ENCODE measurements around the gene LRP8. TPM values are rescaled to one million over a fixed set of nuclear protein-coding genes. Genes with fewer than 3 reads are reported as not detected.

The LRP8 gene
- polyA plus RNA-seq, 1 donor (not counting 4 experiments of a cell fraction or from before 2014, with no cell fraction given): 31.0 TPM

- peaks cover 17% of the 10 kb centered on the region for H3K27me3 ChIP-seq (ENCODE audit: control insufficient read depth, extremely low read depth, insufficient read depth, low read length)
- no peaks in the 10 kb centered on the region for H4K20me1 ChIP-seq (ENCODE audit: control insufficient read depth, extremely low read depth, insufficient read depth, low read length)
- DNase-seq (ENCODE audit: low read depth, low spot score): no peak
- dilution Hi-C loops (cut with MboI; ENCODE audit: extremely low pct_ligation_motif_present, low sequenced_read_pairs): no loop called here
- H3K9ac ChIP-seq (ENCODE audit: control insufficient read depth, extremely low read depth, insufficient read depth, low read length): no peak overlapping the region
- no peaks in the 10 kb centered on the region for H3K9me1 ChIP-seq (ENCODE audit: control insufficient read depth, extremely low read depth, insufficient read depth, low read length)
- no peak overlapping the region for H2AFZ ChIP-seq (ENCODE audit: control insufficient read depth, low read length)
- TF ChIP-seq, protein P1, sequence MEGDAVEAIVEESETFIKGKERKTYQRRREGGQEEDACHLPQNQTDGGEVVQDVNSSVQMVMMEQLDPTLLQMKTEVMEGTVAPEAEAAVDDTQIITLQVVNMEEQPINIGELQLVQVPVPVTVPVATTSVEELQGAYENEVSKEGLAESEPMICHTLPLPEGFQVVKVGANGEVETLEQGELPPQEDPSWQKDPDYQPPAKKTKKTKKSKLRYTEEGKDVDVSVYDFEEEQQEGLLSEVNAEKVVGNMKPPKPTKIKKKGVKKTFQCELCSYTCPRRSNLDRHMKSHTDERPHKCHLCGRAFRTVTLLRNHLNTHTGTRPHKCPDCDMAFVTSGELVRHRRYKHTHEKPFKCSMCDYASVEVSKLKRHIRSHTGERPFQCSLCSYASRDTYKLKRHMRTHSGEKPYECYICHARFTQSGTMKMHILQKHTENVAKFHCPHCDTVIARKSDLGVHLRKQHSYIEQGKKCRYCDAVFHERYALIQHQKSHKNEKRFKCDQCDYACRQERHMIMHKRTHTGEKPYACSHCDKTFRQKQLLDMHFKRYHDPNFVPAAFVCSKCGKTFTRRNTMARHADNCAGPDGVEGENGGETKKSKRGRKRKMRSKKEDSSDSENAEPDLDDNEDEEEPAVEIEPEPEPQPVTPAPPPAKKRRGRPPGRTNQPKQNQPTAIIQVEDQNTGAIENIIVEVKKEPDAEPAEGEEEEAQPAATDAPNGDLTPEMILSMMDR (optimal IDR thresholded peaks at IDR 0.05 in 1 of 3, IDR thresholded peaks at IDR 0.05 in 1 of 3, conservative IDR thresholded peaks at IDR 0.05 in 1 of 3; ENCODE audit: extremely low read depth in 1 of 3, insufficient read depth in 2 of 3, low read length in 3 of 3): no peak
- no peak for TF ChIP-seq EZH2 (IDR thresholded peaks at IDR 0.05; ENCODE audit: low read length)
- FAIRE-seq: no peak
- no peak overlapping the region for H3K4me2 ChIP-seq (ENCODE audit: control insufficient read depth, extremely low read depth, insufficient read depth, low read depth, low read length)
- H3K36me3 ChIP-seq (ENCODE audit: control insufficient read depth in 2 of 2, extremely low read depth in 1 of 2, insufficient read depth in 2 of 2, low read length in 2 of 2): no peaks in the 10 kb centered on the region
- no peak overlapping the region for H3K4me3 ChIP-seq (ENCODE audit: control insufficient read depth in 2 of 3, extremely low read depth in 1 of 3, insufficient read depth in 2 of 3, low read depth in 1 of 3, low read length in 3 of 3)
- no peaks in the 10 kb centered on the region for H3K79me2 ChIP-seq (ENCODE audit: control insufficient read depth, insufficient read depth, low read length)
- H3K4me1 ChIP-seq (ENCODE audit: control insufficient read depth, extremely low read depth, insufficient read depth, low read length): no peaks in the 10 kb centered on the region
- no peaks in the 10 kb centered on the region for H3K9me3 ChIP-seq (ENCODE audit: control insufficient read depth, low read depth, low read length)
- H3K27ac ChIP-seq (ENCODE audit: control insufficient read depth, insufficient read depth, low read length): no peak overlapping the region
Observed at GRCh38 chr1:53372501-53372951, 44.7 kb upstream of the LRP8 start.

- TF ChIP-seq, protein P1 (optimal IDR thresholded peaks at IDR 0.05 in 1 of 3, IDR thresholded peaks at IDR 0.05 in 1 of 3, conservative IDR thresholded peaks at IDR 0.05 in 1 of 3; ENCODE audit: extremely low read depth in 1 of 3, insufficient read depth in 2 of 3, low read length in 3 of 3): no peak
- TF ChIP-seq EZH2 (IDR thresholded peaks at IDR 0.05; ENCODE audit: low read length): no peak
Observed at GRCh38 chr1:53371851-53372250, 44.0 kb upstream of the LRP8 start.

More at GRCh38 chr1:53371851-53372250, 44.0 kb upstream of the LRP8 start:
- dilution Hi-C loops (cut with MboI; ENCODE audit: extremely low pct_ligation_motif_present, low sequenced_read_pairs): no loop called here
- Histone ChIP-seq H3K4me2 (ENCODE audit: control insufficient read depth, extremely low read depth, insufficient read depth, low read depth, low read length) (no peak overlapping the region), H3K9me1 (ENCODE audit: control insufficient read depth, extremely low read depth, insufficient read depth, low read length) (no peaks in the 10 kb centered on the region), H3K36me3 (ENCODE audit: control insufficient read depth in 2 of 2, extremely low read depth in 1 of 2, insufficient read depth in 2 of 2, low read length in 2 of 2) (no peaks in the 10 kb centered on the region), H3K9me3 (ENCODE audit: control insufficient read depth, low read depth, low read length) (no peaks in the 10 kb centered on the region), H3K9ac (ENCODE audit: control insufficient read depth, extremely low read depth, insufficient read depth, low read length) (no peak overlapping the region), H3K4me3 (ENCODE audit: control insufficient read depth in 2 of 3, extremely low read depth in 1 of 3, insufficient read depth in 2 of 3, low read depth in 1 of 3, low read length in 3 of 3) (no peak overlapping the region), H3K4me1 (ENCODE audit: control insufficient read depth, extremely low read depth, insufficient read depth, low read length) (no peaks in the 10 kb centered on the region), H4K20me1 (ENCODE audit: control insufficient read depth, extremely low read depth, insufficient read depth, low read length) (no peaks in the 10 kb centered on the region), H3K27ac (ENCODE audit: control insufficient read depth, insufficient read depth, low read length) (no peak overlapping the region), H3K27me3 (ENCODE audit: control insufficient read depth, extremely low read depth, insufficient read depth, low read length) (peaks cover 20% of the 10 kb centered on the region), H2AFZ (ENCODE audit: control insufficient read depth, low read length) (no peak overlapping the region), H3K79me2 (ENCODE audit: control insufficient read depth, insufficient read depth, low read length) (no peaks in the 10 kb centered on the region)
- FAIRE-seq: no peak
- no peak for DNase-seq (ENCODE audit: low read depth, low spot score)
